Stimulated activated memory B cell treated with anti-CD40 and anti-IgM and Interleukin-4, amounts not matched to agents 10 μg/mL and 1 μg/mL and 100 μg/mL, for 72 hours (primary cell): ENCODE data around the gene QSER1.
"Not testable (repeated sequence)": the region's sequence is repeated elsewhere in the genome, so short reads cannot be mapped to it uniquely, and the experiment has no call there.

Source experiments
- ATAC-seq: fragments of 150-1000 bp; cut with Tn5 transposase; 2 replicates; pipeline ENCODE4 v1.10.0; 2021
- H3K27ac Mint-ChIP-seq: one replicate; pipeline ENCODE4 v1.8.0; 2022; ENCODE audit warnings: mild to moderate bottlenecking, mixed read lengths
- H3K27me3 Mint-ChIP-seq: one replicate; pipeline ENCODE4 v1.8.0; 2022; ENCODE audit warnings: mixed read lengths
- H3K36me3 Mint-ChIP-seq: one replicate; pipeline ENCODE4 v1.8.0; 2022; ENCODE audit warnings: mixed read lengths
- H3K4me1 Mint-ChIP-seq: one replicate; pipeline ENCODE4 v1.8.0; 2022; ENCODE audit warnings: mixed read lengths
- H3K4me3 Mint-ChIP-seq: one replicate; pipeline ENCODE4 v1.8.0; 2022; ENCODE audit warnings: mild to moderate bottlenecking, moderate library complexity, mixed read lengths
- H3K9me3 Mint-ChIP-seq: one replicate; pipeline ENCODE4 v1.8.0; 2022; ENCODE audit warnings: mixed read lengths

Gene QSER1

GRCh38 chr11:32937283-32937682 is 44.7 kb downstream of the QSER1 start:
- H3K27ac Mint-ChIP-seq, ATAC-seq, H3K4me3 Mint-ChIP-seq, H3K27me3 Mint-ChIP-seq, H3K9me3 Mint-ChIP-seq: not testable (repeated sequence)
- peaks cover 69% of the 10 kb centered on the region for H3K36me3 Mint-ChIP-seq
- H3K4me1 Mint-ChIP-seq, result peaks cover 32% of the 10 kb centered on the region

GRCh38 chr11:32939046-32939445 is 46.4 kb downstream of the QSER1 start:
- no peak for ATAC-seq
- Mint-ChIP-seq H3K4me3 (no peak overlapping the region), H3K36me3 (peaks cover 51% of the 10 kb centered on the region)

GRCh38 chr11:32939866-32940265 is 47.3 kb downstream of the QSER1 start:
- no peaks in the 10 kb centered on the region for H3K27me3 Mint-ChIP-seq
- ATAC-seq, result no peak
- no peak overlapping the region for H3K4me3 Mint-ChIP-seq
- no peaks in the 10 kb centered on the region for H3K9me3 Mint-ChIP-seq
- peak overlapping the region; percentile 14 for H3K27ac Mint-ChIP-seq
- peaks cover 43% of the 10 kb centered on the region for H3K36me3 Mint-ChIP-seq
- peaks cover 26% of the 10 kb centered on the region for H3K4me1 Mint-ChIP-seq

More at GRCh38 chr11:32939046-32939445, 46.4 kb downstream of the QSER1 start:
- no peak overlapping the region for H3K27ac Mint-ChIP-seq
- H3K9me3 Mint-ChIP-seq, result no peaks in the 10 kb centered on the region
- peaks cover 32% of the 10 kb centered on the region for H3K4me1 Mint-ChIP-seq
- H3K27me3 Mint-ChIP-seq, result no peaks in the 10 kb centered on the region

- Mint-ChIP-seq H3K36me3 (peaks cover 41% of the 10 kb centered on the region), H3K4me1 (peaks cover 26% of the 10 kb centered on the region), H3K4me3 (no peak overlapping the region), H3K9me3 (no peaks in the 10 kb centered on the region), H3K27ac (peak overlapping the region; percentile 45), H3K27me3 (no peaks in the 10 kb centered on the region)
- no peak for ATAC-seq
Measured at GRCh38 chr11:32940865-32941264, 48.3 kb downstream of the QSER1 start.

GRCh38 chr11:32947978-32948377 is 55.4 kb downstream of the QSER1 start:
- H3K4me3 Mint-ChIP-seq, result no peak overlapping the region
- no peak overlapping the region for H3K27ac Mint-ChIP-seq
- no peak for ATAC-seq
- no peaks in the 10 kb centered on the region for H3K27me3 Mint-ChIP-seq
- peaks cover 17% of the 10 kb centered on the region for H3K36me3 Mint-ChIP-seq
- no peaks in the 10 kb centered on the region for H3K9me3 Mint-ChIP-seq
- H3K4me1 Mint-ChIP-seq, result no peaks in the 10 kb centered on the region

GRCh38 chr11:32949739-32950138 is 57.1 kb downstream of the QSER1 start:
- Mint-ChIP-seq H3K27ac (no peak overlapping the region), H3K4me3 (no peak overlapping the region), H3K36me3 (peaks cover 23% of the 10 kb centered on the region), H3K27me3 (no peaks in the 10 kb centered on the region), H3K4me1 (no peaks in the 10 kb centered on the region), H3K9me3 (no peaks in the 10 kb centered on the region)
- ATAC-seq, result no peak

GRCh38 chr11:32952421-32952820 is 59.8 kb downstream of the QSER1 start:
- Mint-ChIP-seq H3K27ac (no peak overlapping the region), H3K4me1 (no peaks in the 10 kb centered on the region), H3K4me3 (no peak overlapping the region), H3K36me3 (peaks cover 16% of the 10 kb centered on the region), H3K9me3 (no peaks in the 10 kb centered on the region), H3K27me3 (no peaks in the 10 kb centered on the region)
- no peak for ATAC-seq

- ATAC-seq, result no peak
- Mint-ChIP-seq H3K27ac (no peak overlapping the region), H3K36me3 (peaks cover 6% of the 10 kb centered on the region), H3K27me3 (no peaks in the 10 kb centered on the region), H3K4me3 (no peak overlapping the region), H3K9me3 (no peaks in the 10 kb centered on the region), H3K4me1 (no peaks in the 10 kb centered on the region)
Measured at GRCh38 chr11:32953700-32954099, 61.1 kb downstream of the QSER1 start.

GRCh38 chr11:32960553-32961164 is 68.0 kb downstream of the QSER1 start:
- Mint-ChIP-seq H3K9me3 (no peaks in the 10 kb centered on the region), H3K27me3 (no peaks in the 10 kb centered on the region), H3K36me3 (peaks cover 21% of the 10 kb centered on the region), H3K27ac (no peak overlapping the region), H3K4me1 (no peaks in the 10 kb centered on the region), H3K4me3 (no peak overlapping the region)
- no peak for ATAC-seq

GRCh38 chr11:32962016-32962415 is 69.4 kb downstream of the QSER1 start:
- Mint-ChIP-seq H3K27me3 (no peaks in the 10 kb centered on the region), H3K9me3 (no peaks in the 10 kb centered on the region), H3K36me3 (peaks cover 27% of the 10 kb centered on the region), H3K4me3 (no peak overlapping the region), H3K4me1 (no peaks in the 10 kb centered on the region), H3K27ac (no peak overlapping the region)
- ATAC-seq, result no peak

GRCh38 chr11:32963721-32964120 is 71.1 kb downstream of the QSER1 start:
- H3K4me3 Mint-ChIP-seq, result no peak overlapping the region
- H3K27ac Mint-ChIP-seq, result no peak overlapping the region
- H3K4me1 Mint-ChIP-seq, result no peaks in the 10 kb centered on the region
- ATAC-seq, result no peak
- no peaks in the 10 kb centered on the region for H3K27me3 Mint-ChIP-seq
- peaks cover 33% of the 10 kb centered on the region for H3K36me3 Mint-ChIP-seq
- no peaks in the 10 kb centered on the region for H3K9me3 Mint-ChIP-seq

- peaks cover 24% of the 10 kb centered on the region for H3K36me3 Mint-ChIP-seq
- H3K9me3 Mint-ChIP-seq, result no peaks in the 10 kb centered on the region
- no peak for ATAC-seq
- H3K27me3 Mint-ChIP-seq, result no peaks in the 10 kb centered on the region
- H3K4me1 Mint-ChIP-seq, result no peaks in the 10 kb centered on the region
- H3K27ac Mint-ChIP-seq, result no peak overlapping the region
- no peak overlapping the region for H3K4me3 Mint-ChIP-seq
Measured at GRCh38 chr11:32968541-32968940, 75.9 kb downstream of the QSER1 start.

- peaks cover 28% of the 10 kb centered on the region for H3K36me3 Mint-ChIP-seq
Measured at GRCh38 chr11:32972233-32972632, 79.6 kb downstream of the QSER1 start.

GRCh38 chr11:32972781-32973180 is 80.2 kb downstream of the QSER1 start:
- Mint-ChIP-seq H3K9me3 (no peaks in the 10 kb centered on the region), H3K4me1 (no peaks in the 10 kb centered on the region), H3K36me3 (peaks cover 28% of the 10 kb centered on the region), H3K27me3 (no peaks in the 10 kb centered on the region), H3K4me3 (no peak overlapping the region), H3K27ac (no peak overlapping the region)
- no peak for ATAC-seq

More at GRCh38 chr11:32972233-32972632, 79.6 kb downstream of the QSER1 start:
- H3K4me3 Mint-ChIP-seq, ATAC-seq, H3K9me3 Mint-ChIP-seq, H3K27me3 Mint-ChIP-seq, H3K4me1 Mint-ChIP-seq, H3K27ac Mint-ChIP-seq: not testable (repeated sequence)

- no peak for ATAC-seq
- no peak overlapping the region for H3K27ac Mint-ChIP-seq
- H3K4me3 Mint-ChIP-seq, result no peak overlapping the region
- H3K27me3 Mint-ChIP-seq, result no peaks in the 10 kb centered on the region
- no peaks in the 10 kb centered on the region for H3K4me1 Mint-ChIP-seq
- H3K9me3 Mint-ChIP-seq, result no peaks in the 10 kb centered on the region
- peaks cover 6% of the 10 kb centered on the region for H3K36me3 Mint-ChIP-seq
Measured at GRCh38 chr11:32982626-32983025, 90.0 kb downstream of the QSER1 start.

GRCh38 chr11:32983506-32983905 is 90.9 kb downstream of the QSER1 start:
- H3K36me3 Mint-ChIP-seq, result peaks cover 6% of the 10 kb centered on the region
- ATAC-seq, result no peak
- no peaks in the 10 kb centered on the region for H3K27me3 Mint-ChIP-seq
- H3K4me3 Mint-ChIP-seq, result no peak overlapping the region
- H3K4me1 Mint-ChIP-seq, result no peaks in the 10 kb centered on the region
- no peaks in the 10 kb centered on the region for H3K9me3 Mint-ChIP-seq
- no peak overlapping the region for H3K27ac Mint-ChIP-seq

GRCh38 chr11:32985600-32985999 is 93.0 kb downstream of the QSER1 start:
- no peak for ATAC-seq
- H3K27ac Mint-ChIP-seq, result no peak overlapping the region
- H3K4me1 Mint-ChIP-seq, result no peaks in the 10 kb centered on the region
- no peaks in the 10 kb centered on the region for H3K9me3 Mint-ChIP-seq
- H3K27me3 Mint-ChIP-seq, result no peaks in the 10 kb centered on the region
- H3K4me3 Mint-ChIP-seq, result no peak overlapping the region
- H3K36me3 Mint-ChIP-seq, result peaks cover 6% of the 10 kb centered on the region
